ENCODE results near the gene TLDC2.

Gene TLDC2

DNA sequence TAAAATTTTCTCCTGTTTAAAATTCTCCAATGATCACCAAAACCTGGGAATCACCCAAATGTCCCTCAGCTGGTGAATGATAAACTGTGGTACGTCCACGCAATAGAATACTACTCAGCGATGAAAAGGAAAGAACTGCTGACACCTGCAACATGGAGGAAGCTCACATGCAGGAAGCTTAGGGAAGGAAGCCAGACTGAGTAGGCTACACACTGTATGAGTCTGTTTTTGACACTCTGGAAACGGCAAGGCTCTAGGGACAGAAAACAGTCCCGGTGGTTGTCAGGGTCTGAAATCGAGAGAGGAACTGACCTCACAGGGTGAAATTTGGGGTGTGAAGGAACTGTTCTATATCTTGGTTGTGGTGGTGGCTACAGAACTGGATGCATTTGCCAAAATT lies 25.2 kb upstream of the TLDC2 start:
- DNase-seq: no peak

DNA sequence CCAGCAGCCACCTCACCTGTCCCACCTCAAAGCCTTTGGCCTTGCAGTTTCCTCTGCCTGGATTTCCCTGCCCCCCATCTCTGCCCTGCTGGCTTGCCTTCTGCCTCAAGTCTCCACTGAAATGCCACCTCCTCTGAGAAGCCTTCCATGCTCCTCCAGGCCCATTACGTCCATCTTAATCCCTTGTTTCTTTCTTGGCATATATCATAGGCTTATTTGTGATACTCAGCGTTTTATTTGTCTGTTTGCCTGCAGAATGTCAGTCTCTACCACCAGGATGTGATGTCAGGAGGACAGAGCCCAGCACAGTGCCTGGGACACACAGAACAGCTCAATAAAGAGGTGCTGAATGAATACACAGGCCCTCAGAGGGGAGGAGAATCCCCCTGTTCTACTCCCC lies 24.4 kb upstream of the TLDC2 start:
- DNase-seq: no peak

DNA sequence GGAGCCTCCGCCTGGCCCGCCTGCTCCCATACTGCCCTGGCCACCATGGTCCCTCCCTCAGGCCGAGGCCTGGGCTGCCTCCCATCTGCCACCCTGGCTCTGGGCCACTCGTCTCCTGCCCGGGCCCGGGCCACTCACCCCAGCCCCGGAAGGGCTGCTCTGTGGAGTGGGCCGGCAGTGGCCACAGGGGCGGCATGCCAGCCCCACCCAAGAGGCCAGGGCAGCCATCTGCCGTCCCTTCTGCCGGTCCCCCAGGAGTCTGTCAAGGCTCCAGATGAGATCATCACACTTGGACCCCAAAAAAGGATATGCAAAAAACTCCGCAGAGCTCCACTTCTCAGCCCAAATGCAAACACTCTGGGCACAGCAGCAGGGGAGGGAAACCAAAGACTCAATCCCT lies 23.8 kb upstream of the TLDC2 start:
- DNase-seq: no peak

DNA sequence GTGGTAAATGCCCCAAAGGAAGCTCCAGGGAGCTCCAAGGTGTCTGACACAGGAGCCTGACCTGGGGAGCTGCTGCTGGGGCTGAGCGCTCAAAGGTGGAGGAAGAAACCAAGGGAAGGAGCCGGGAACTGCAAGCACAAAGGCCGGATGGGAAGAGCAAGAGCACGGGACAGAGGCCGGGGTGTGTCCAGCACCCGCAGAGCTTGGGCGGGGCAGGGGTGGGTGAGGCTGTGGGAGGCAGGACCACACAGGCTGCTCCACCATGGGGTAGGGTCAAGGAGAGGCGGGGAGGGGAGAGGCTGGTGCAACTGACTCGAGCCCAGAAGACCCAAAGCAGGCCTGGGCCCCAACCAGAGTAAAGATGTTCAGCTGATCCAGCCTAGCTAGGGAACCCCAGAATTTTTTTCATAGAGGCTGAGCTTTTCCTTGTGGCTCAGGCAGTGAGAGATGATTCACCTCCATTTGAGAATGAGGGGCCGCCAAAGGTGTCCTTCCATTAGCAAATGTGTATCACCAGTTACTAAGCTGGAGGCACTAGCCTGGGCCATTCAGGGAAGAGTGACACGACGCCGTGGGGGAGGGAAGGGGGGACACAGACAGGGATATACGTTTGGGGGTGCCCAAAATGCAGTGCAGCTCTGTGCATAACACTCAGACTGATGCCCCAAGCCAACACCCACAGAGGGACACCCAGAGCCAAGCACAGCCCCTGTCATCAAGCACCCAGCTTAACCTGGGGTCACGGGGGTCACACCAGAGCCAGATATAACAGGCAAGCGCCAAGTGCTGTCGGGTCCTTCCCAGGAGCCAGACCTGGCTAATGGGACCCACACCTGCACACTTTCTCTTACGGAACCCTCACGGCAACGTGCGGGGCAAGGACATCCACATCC lies 21.3 kb upstream of the TLDC2 start:
- DNase-seq: no peak

DNA sequence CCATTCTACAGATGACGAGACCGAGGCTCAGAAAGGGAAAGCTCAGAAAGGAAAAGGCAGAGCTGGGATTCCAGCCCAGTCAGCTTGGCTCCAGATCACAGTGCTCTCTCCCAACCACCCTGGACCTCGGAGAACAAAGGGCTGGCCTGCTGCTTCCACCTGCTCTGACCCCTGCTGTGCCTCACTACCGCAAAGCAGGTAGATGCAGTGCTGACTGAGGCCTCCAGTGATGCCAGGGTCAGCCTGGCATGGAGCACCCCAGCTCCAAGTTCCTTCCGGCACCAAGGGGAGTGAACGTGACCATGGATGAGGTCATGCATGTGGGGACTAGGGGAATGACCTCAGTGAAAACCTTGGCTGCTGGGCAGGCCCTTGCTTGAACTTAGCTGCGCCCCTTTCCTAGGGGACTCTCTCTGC lies 20.7 kb upstream of the TLDC2 start:
- DNase-seq: no peak

DNA sequence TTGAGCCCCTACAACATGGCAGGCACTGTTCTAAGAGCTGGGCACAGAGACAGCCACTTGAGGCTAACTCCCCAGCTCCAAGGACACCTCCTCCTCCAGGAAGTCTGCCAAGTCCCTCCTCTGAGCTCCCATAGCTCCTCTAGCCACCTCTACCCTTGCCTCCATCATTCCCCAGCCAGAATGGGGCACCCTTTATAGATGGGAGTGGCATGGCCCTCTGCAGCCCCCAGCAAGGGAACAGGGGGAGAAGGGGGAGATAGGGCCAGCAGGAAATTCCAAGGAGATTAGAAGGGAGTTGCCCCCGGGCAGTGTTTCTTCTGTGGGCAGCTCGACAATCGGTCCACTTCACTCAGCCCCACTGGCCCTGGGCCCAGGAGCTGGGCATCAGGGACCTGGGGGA lies 19.7 kb upstream of the TLDC2 start:
- DNase-seq: no peak

DNA sequence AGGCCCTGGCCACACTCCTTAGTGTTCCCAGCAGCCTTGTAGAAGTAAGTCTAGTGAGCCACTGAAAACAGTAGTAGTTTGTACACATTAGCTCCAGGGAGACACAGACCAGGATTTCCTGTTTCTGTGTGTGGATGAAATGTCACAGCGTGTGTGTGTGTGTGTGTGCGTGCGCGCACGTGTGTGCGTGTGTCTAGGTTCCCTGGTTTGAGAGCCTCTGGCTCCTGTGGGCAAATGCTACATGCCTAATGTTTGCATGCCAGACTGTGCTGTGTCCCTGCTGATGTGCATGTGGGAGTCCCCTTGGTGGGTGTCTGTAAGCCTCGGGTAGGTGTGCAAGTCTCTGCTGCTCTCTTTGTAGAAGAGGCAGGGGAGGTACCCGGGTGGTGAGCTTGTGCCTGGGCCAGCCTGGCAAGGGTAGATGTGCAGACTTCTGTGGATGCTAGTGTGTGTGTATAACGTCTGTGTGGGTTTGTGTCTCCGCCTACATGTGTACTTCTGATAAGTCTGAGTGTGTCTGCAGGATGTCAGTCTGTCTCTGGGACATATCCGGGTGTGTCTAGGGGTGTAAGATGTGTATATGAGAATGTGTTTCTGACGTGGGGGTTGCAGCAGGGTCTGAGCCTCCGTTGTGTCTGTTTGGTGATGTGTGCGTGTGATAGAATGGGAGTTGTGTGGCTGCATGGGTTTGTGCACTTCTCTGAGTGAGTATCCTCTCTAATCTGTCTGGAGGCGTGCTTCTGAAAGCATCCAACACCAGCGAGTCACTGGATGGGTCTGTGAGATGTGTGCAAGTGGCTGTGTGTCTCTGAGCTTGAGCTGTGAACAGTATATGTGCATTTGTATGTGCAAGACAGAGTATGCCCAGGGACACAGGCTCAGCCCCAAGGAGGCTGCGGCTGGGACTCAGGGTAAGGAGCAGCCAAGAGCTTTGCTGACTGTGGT lies 19.0 kb upstream of the TLDC2 start:
- no peak for DNase-seq

DNA sequence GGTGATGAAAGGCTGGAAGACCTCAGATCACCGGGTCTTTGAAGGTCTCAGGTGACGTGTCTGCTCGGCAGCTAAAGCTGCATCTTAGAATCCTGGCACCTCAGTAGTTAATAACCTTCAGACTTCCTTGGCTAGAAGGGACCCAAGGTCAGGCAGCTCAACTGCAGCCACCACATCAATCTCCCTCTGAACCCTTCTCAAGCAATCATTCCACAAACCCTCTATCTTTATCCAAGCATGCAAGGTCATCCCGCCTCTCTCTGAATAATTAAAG lies 16.7 kb upstream of the TLDC2 start:
- no peak for DNase-seq

DNA sequence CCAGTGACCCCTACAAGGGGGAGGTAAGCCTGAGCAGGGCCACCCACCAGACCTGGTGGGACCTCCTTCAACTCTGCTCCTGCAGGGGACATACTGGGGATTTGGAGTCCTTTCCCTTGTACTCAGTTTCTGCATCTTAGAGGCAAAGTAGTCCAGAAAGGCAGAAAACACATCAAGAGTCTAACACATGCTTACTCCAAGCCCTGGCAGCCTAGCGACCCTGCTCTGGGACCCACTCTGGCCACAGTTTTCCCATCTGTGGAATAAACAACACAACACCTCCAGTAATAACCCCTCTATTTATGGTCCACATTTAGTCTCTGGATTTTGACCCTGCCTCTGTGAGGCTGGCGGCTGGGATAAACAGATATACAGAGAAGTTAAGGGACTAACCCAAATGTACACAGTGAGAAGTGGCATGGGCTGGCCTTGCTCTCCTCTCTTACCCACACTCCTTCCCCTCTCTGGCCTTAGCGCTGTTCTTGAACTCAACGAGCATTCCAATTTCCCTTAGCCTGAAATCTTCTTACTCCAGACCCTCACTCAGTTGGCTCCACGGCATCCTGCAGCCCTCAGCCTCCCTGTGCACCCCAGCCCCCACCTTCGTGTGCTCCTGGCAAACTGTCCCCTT lies 16.1 kb upstream of the TLDC2 start:
- DNase-seq: no peak

DNA sequence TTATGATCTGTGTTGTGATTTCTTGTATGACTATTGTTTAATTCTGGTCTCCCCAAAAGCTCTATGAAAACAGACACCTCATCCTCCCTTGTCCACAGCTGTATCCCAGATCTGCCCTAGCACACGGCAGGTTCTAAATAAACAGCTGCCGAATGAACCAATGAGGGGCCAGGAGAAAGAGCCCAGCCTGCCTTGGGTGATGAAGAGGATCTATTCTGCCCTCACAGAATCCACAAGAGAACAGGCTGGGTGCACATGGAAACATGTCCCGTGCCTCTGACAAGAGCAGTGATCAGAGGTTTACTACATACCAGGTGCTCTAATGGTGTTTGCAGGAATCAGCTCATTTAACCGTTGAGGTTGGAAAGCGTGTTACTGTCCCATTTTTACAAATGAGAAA lies 15.6 kb upstream of the TLDC2 start:
- no peak for DNase-seq

DNA sequence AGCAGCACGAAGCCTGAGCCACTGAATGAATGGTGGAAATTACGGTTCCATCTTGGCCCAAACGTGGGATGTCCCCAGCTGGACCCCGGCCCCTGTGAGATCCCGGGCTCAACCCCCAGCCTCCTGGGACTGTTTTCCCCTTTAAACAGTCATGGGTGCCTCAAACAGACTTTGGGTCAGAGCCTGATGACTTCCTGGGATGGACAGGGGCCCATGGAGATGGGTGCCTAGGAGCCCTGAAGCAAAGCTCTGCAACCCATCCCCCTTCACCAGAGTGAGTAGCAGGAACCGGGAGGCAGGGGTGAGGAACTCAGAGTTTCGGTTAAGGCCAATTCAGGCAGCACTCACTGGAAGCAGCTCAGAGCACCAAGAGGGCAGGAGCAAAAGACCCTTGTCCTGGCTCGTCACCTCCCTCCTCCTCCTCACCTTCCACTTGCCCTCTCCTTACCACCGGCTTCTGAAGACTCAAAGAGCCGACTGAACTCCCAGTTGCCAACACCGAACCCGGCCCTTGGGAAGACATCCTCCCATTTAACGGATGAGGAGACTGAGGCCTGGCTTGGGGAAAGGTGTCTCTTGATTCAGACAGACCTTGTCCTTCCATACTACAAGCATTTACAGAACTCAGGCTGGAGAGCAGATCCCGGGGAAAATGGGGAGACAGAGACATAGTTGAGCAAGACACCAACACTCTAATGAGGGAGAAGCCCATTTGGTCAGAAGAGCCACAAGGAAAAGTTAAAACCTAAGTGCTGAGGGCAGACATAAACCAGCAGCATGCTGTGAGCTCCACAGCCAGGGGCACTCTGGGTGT lies 14.9 kb upstream of the TLDC2 start:
- DNase-seq: no peak

DNA sequence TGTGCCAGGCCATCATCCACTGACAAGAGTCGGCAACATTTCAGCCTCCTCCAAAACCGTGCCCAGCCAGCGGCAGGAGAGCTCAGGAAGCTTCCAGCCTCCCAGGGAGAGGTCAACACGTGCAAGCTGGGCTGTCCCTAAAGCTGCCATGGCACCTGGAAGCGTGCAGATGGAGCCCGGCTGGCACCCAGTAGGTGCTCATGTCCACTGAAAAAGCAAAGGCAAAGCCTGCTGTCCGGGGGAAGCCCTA lies 14.4 kb upstream of the TLDC2 start:
- DNase-seq: no peak

DNA sequence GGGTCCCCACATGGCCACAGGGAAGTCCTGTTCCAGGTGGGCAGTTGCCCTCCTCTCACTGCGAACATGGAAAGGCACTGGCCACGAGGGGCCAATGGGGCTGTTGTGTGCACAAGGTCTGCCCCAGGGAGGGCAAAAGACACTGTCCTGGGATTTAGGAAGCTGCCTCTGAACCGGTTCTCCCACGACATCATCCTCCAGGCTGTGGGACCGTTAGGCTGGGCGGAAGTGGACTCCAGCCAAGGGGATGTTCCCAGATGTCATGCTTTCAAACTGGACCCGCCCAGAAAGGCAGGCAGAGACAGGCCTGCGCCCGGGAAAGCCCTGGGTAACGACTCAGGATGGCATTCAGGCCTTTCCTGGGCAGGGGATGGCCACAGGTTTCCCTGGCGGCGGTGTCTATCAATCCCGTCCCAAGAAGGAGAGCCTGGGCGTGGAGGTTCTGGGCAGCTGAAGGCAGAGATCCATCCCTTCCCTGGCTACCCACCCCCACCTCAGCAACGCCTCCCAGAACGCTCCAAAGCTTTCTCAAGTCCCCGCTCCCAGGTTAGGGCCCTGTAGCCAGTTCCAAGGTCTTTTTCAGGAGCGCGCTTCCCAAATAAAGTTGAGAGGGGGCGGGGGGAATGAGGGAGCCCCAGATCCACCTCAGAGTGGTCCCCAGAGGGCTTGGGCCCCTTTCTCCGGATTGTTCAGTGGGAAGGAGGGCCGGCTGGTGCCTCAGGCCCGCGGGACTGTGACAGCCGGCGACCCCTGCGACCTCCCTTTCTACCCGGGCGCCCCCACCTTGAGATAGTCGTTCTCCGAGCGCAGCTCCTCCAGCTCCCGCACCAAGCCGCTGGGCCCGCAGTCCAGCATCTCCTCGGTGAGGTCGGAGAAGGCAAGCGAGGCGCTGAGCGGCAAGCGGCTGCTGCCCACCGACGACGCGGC lies 13.8 kb upstream of the TLDC2 start:
- DNase-seq: peak; percentile 74

DNA sequence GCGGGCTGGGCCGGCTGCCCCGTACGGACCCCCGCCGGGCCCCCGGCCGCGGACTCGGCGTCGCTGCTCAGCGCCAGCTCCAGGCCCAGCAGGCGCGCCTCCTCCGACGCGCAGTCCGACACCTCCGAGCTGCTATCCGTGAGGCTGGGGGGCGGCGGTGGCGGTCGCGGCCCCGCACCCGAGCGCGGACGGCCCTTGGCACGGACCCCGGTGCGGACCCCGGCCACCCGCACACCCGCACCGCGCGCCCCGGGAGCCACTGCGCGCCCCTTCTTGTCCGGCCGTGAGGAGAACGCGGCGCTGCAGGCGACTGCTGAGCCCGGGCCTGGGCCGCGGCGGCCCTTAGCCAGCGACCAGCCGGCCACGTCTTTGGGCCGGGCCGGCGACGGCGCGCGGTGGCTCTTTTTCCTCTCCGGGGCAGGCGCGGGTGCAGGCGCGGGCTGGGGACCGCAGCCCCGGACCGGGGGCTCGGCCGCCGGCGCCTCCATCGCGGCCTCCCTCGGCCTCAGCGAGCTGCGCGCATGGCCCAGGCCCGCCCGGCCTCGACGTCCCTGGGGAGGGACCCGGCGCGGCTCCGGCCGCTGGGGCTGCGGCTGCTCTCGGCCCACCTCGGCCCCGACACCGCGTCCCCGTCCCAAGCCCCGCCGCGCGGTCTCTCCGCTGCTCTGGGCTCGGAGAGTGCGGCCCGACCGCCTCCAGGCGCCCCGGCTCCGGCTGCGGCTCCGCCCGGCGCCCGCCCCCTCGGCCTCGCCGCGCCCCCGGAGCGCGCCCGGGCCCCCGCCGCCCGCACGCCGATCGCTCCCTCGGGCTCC lies 12.9 kb upstream of the TLDC2 start:
- no peak for DNase-seq

DNA sequence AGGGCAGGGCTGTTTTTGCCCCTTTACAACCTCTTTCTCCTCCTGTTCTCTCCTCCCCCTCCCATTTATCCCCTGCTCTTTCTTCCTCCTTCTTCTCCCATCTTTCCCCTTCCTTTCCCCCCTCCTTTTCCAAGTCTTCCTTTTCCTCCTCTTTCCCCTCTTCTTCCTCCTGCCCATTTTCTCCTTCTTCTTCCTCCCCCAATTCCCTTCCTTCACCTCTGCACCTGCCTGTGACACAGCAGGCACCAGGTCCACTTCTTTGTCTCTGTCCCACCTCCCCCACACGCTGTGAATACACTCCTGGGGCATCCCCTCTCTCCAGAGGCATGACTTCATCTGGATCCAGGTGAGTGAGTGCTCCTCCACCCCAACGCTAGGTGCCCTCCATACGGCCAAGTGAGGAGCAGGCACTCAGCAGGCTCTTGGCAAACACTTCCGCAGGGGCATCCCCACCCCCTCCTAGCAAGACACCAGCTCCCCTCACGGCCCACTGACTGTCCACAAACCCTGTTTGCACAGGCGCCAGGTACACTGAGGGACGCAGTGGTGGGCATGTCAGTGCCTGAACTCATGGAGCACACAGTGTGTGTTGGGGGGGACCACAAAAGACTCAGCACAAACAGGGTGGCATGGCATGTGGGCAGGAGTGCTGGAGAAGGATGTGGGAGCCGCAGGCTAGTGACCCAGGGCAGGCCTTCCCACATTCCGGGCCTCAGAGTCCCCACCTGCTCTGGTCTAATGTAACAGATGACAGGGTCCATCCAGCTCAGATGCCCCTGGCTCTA lies 10.7 kb upstream of the TLDC2 start:
- no peak for DNase-seq

DNA sequence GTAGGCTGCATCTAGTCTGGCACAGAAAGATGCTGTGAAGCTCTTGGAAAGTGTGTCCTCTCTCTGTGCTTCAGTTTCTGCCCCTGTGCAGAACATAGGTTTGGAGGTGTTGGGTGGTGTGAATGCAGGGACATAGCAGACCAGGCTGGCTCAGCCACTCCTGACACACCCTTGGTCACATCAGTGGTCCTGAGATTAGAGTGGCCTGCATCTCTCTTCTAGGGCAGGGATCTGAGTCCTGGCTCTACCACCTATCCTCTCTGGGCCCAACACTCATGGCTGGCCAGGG lies 10.1 kb upstream of the TLDC2 start:
- DNase-seq: no peak

DNA sequence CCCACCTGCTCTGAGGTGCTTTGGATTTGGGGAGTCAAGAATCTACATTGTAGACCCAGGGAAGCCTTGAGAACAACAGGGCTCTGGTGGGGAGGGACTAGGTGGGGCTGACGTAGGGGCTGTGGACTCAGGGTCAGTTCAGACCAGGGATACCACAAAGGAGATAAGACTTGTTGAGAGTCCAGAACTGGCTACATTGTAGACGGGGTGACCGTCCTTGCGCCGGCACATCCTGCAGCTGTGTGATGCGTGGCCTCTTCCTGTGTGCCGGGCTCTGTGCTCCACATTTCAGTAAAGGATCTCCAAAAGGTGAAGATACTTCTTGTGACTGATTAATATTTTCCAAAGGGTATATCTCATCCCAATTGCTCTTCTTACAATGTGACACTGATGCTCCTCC lies 9.8 kb upstream of the TLDC2 start:
- no peak for DNase-seq

DNA sequence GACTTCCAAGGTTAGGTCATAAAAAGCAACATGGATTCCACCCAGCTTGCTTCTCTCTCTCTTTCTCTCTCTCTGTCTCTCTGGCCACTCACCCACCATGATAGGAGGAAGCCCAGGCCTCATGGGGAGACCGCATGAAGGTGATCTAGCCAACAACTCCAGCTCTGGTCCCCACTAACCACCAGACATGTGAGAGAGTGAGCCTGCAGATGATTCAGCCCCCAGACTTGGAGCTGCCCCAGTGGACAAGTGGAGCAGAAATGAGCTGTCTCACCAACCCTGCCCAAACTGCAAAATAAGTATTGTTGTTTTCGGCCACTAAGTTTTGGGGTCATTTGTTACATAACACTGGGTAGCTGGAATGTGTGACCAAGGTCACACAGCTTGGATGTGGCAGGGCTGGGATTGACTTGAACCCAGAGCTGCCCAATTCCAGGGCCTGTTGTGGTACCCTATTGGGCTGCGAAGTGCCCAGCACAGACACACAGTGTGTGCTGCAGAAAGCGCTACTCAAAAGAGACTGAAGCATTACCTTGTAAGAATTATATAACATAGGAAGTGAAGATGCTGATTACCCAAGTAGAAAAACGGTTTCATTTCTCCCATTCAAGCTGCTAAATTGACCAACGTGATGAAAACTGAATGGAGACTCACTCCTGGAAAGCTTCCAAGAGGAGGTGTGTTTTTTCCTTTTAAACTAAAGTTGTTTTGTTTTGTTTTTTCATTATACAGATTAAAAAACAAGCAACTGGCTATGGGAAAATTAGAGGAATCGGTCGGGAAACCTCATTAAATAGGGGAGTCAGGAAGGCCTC lies 9.1 kb upstream of the TLDC2 start:
- DNase-seq: no peak

Measured in DMS153 (cell line).